HepG2 (cell line): ENCODE results near the gene ASF1B. TPM values are rescaled to one million over a fixed set of nuclear protein-coding genes. Genes with fewer than 3 reads are reported as not detected.

ENCODE experiments used
- HMG20B ChIP-seq: conservative IDR thresholded peaks from 2 replicates; pipeline ENCODE4 v1.6.1; 2016; ENCODE audit warnings: missing genetic modification reagents, missing compliant biosample characterization
- HNF4G ChIP-seq, 2 experiments: sonication (generic) in 1 of 2; formaldehyde crosslinking in 1 of 2; IDR thresholded peaks; 2 replicates each; pipeline versions ENCODE4 v1.4.0 to v1.6.1; 2011 to 2020; ENCODE audit warnings: borderline replicate concordance in 2 of 2, low read depth in 2 of 2, mild to moderate bottlenecking in 2 of 2, low read length in 1 of 2, missing genetic modification reagents in 1 of 2, moderate library complexity in 1 of 2
- HOXD1 ChIP-seq: sonication (generic); formaldehyde crosslinking; IDR thresholded peaks from 2 replicates; pipeline ENCODE4 v1.5.0; 2020; ENCODE audit warnings: missing genetic modification reagents
- MATR3 ChIP-seq: sonication (generic); formaldehyde crosslinking; IDR thresholded peaks from 2 replicates; pipeline ENCODE4 v1.4.0; 2020; ENCODE audit warnings: missing genetic modification reagents
- MTF2 ChIP-seq: sonication (generic); formaldehyde crosslinking; IDR thresholded peaks from 2 replicates; pipeline ENCODE4 v1.5.0; 2020; ENCODE audit warnings: missing genetic modification reagents, borderline replicate concordance
- PCBP1 ChIP-seq: fragments of 200-400 bp; formaldehyde crosslinking; IDR thresholded peaks from 2 replicates; pipeline ENCODE4 v1.6.1; 2017; ENCODE audit warnings: mild to moderate bottlenecking, low read depth, low read length, borderline replicate concordance
- SALL1 ChIP-seq: sonication (generic); formaldehyde crosslinking; IDR thresholded peaks from 2 replicates; pipeline ENCODE4 v1.8.0; 2022; ENCODE audit warnings: mild to moderate bottlenecking, missing genetic modification reagents
- SMARCE1 ChIP-seq: fragments of 450-650 bp; IDR thresholded peaks from 2 replicates; pipeline ENCODE4 v1.6.1; 2017; ENCODE audit warnings: borderline replicate concordance
- USF2 ChIP-seq, 2 experiments: sonication (generic) in 1 of 2; formaldehyde crosslinking in 1 of 2; IDR thresholded peaks; 2 replicates each; pipeline versions ENCODE4 v1.5.1 to v1.6.1; 2011 to 2020; ENCODE audit warnings: borderline replicate concordance in 1 of 2, low read depth in 1 of 2, low read length in 1 of 2, mild to moderate bottlenecking in 1 of 2, missing genetic modification reagents in 1 of 2, moderate library complexity in 1 of 2
- ZFP41 ChIP-seq: sonication (generic); formaldehyde crosslinking; IDR thresholded peaks from 2 replicates; pipeline ENCODE4 v1.4.0; 2020; ENCODE audit warnings: mild to moderate bottlenecking, missing genetic modification reagents, borderline replicate concordance
- ZFYVE20 ChIP-seq: sonication (generic); formaldehyde crosslinking; IDR thresholded peaks from 2 replicates; pipeline ENCODE4 v1.8.0; 2023; ENCODE audit warnings: low read depth, mild to moderate bottlenecking, moderate library complexity, missing genetic modification reagents, borderline replicate concordance
- ZNF331 ChIP-seq: sonication (generic); formaldehyde crosslinking; IDR thresholded peaks from 2 replicates; pipeline ENCODE4 v1.4.0; 2020; ENCODE audit warnings: missing genetic modification reagents
- ZNF337 ChIP-seq: sonication (generic); formaldehyde crosslinking; IDR thresholded peaks from 2 replicates; pipeline ENCODE4 v1.5.1; 2020; ENCODE audit warnings: missing genetic modification reagents, low read depth, mild to moderate bottlenecking, borderline replicate concordance
- ZNF549 ChIP-seq: sonication (generic); formaldehyde crosslinking; IDR thresholded peaks from 2 replicates; pipeline ENCODE4 v1.5.0; 2020; ENCODE audit warnings: missing genetic modification reagents
- ZNF607 ChIP-seq: sonication (generic); formaldehyde crosslinking; IDR thresholded peaks from 2 replicates; pipeline ENCODE4 v1.5.1; 2020; ENCODE audit warnings: missing genetic modification reagents, mild to moderate bottlenecking, borderline replicate concordance
- ZNF839 ChIP-seq: sonication (generic); formaldehyde crosslinking; IDR thresholded peaks from 2 replicates; pipeline ENCODE4 v1.4.0; 2020; ENCODE audit warnings: missing genetic modification reagents, mild to moderate bottlenecking, borderline replicate concordance
- ZSCAN12 ChIP-seq: sonication (generic); formaldehyde crosslinking; IDR thresholded peaks from 2 replicates; pipeline ENCODE4 v1.9.0; 2021; ENCODE audit warnings: mild to moderate bottlenecking, missing genetic modification reagents
- polyA plus RNA-seq, 8 experiments: library from polyadenylated mRNA; depleted of rRNA in 3 of 8; stranded (reverse) in 7 of 8; unstranded in 1 of 8; fragments of >200 nt; fragmentation: Illumina TruSeq in 4 of 8; extraction: Trizol in 4 of 8; gene quantifications; 2 replicates each; pipeline versions ENCODE4 v1.2.1 to v1.2.3, GENCODE V29; 2011 to 2016; ENCODE audit warnings: low read depth in 4 of 8, missing spikeins in 1 of 8, mixed read lengths in 1 of 8; ENCODE audit not compliant: insufficient read depth in 1 of 8
- total RNA-seq, 5 experiments: library from RNA; depleted of rRNA; stranded (reverse); fragments of >200 nt; fragmentation: Illumina TruSeq; extraction: Trizol; gene quantifications; 2 replicates each; pipeline ENCODE4 v1.2.3, GENCODE V29; 2016; ENCODE audit warnings: low read depth in 1 of 5
- TF ChIP-seq, protein P1 (sequence below): sonication (generic); formaldehyde crosslinking; IDR thresholded peaks from 2 replicates; pipeline ENCODE4 v1.5.0; 2020; ENCODE audit warnings: missing genetic modification reagents
- TF ChIP-seq, protein P2 (sequence below): sonication (generic); IDR thresholded peaks from 2 replicates; pipeline ENCODE4 v1.6.1; 2016; ENCODE audit warnings: low read depth, borderline replicate concordance

Gene ASF1B
- total and polyA plus RNA-seq, 2 of the 13 experiments (the other 11 are each of a cell fraction or from before 2014, with no cell fraction given) = 18.2 to 24.8 TPM

- no peak for TF ChIP-seq USF2 (IDR thresholded peaks at IDR 0.05; ENCODE audit: low read depth, low read length)
- no peak for TF ChIP-seq USF2 (CRISPR knock-in tag; IDR thresholded peaks at IDR 0.05; ENCODE audit: borderline replicate concordance)
- TF ChIP-seq HOXD1 (CRISPR knock-in tag) = peak; percentile 21; the same call in 1 of the 2 replicates
- TF ChIP-seq, protein P1, sequence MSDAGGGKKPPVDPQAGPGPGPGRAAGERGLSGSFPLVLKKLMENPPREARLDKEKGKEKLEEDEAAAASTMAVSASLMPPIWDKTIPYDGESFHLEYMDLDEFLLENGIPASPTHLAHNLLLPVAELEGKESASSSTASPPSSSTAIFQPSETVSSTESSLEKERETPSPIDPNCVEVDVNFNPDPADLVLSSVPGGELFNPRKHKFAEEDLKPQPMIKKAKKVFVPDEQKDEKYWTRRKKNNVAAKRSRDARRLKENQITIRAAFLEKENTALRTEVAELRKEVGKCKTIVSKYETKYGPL (CRISPR knock-in tag) = no peak
- 0 out of 2 replicates have a peak, but pooled peaks have one; percentile 24 for TF ChIP-seq PCBP1
- TF ChIP-seq ZNF331 (CRISPR knock-in tag) = peak; percentile 26; the same call in 1 of the 2 replicates
- peak; percentile 11 for TF ChIP-seq SALL1 (CRISPR knock-in tag)
- TF ChIP-seq ZFYVE20 (CRISPR knock-in tag) = no peak
- TF ChIP-seq ZNF337 (CRISPR knock-in tag) = peak; percentile 73; the same call in 1 of the 2 replicates
- TF ChIP-seq HNF4G (IDR thresholded peaks at IDR 0.05; ENCODE audit: borderline replicate concordance, low read depth, low read length) = no peak
- TF ChIP-seq HNF4G (CRISPR knock-in tag; IDR thresholded peaks at IDR 0.05; ENCODE audit: borderline replicate concordance, low read depth) = no peak
- no peak for TF ChIP-seq MATR3 (CRISPR knock-in tag)
- TF ChIP-seq MTF2 (CRISPR knock-in tag) = no peak
- TF ChIP-seq, protein P2, sequence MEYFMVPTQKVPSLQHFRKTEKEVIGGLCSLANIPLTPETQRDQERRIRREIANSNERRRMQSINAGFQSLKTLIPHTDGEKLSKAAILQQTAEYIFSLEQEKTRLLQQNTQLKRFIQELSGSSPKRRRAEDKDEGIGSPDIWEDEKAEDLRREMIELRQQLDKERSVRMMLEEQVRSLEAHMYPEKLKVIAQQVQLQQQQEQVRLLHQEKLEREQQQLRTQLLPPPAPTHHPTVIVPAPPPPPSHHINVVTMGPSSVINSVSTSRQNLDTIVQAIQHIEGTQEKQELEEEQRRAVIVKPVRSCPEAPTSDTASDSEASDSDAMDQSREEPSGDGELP = peak; percentile 69; the same call in 1 of the 2 replicates
- TF ChIP-seq ZNF549 (CRISPR knock-in tag) = no peak
- no peak for TF ChIP-seq ZNF839 (CRISPR knock-in tag)
- 0 out of 2 replicates have a peak, but pooled peaks have one; percentile 8 for TF ChIP-seq ZSCAN12
- peak; percentile 19; the same call in 1 of the 2 replicates for TF ChIP-seq HMG20B (CRISPR knock-in tag)
- TF ChIP-seq ZNF607 (CRISPR knock-in tag) = peak; percentile 56
- peak; percentile 35; the same call in 1 of the 2 replicates for TF ChIP-seq ZFP41 (CRISPR knock-in tag)
- TF ChIP-seq SMARCE1 = no peak
Measured at GRCh38 chr19:14136509-14137281, at the start of gene ASF1B (continued).
